CD4-positive, alpha-beta T cell (primary cell): Measurements from ENCODE around the gene KLF4. TPM values are rescaled to one million over a fixed set of nuclear protein-coding genes. Genes with fewer than 3 reads are reported as not detected.

Experiments used
- ATAC-seq: fragments of 200-7000 bp; cut with Tn5 transposase; one replicate; pipeline ENCODE4 v1.10.0; 2022; ENCODE audit warnings: mild to moderate bottlenecking; ENCODE audit not compliant: poor library complexity
- CTCF ChIA-PET: fragments of 350-600 bp; sonication (Branson Sonifier 250); formaldehyde crosslinking; loops from one replicate; lab custom pipeline; 2021; ENCODE audit warnings: antibody characterized with exemption, inconsistent platforms; lab: Charles Lee
- POLR2A ChIA-PET: fragments of 350-600 bp; sonication (Branson Sonifier 250); formaldehyde crosslinking; loops from one replicate; lab custom pipeline; 2021; ENCODE audit warnings: antibody characterized with exemption, inconsistent platforms; lab: Charles Lee
- DNase-seq, 14 experiments: peaks; one replicate each; pipeline ENCODE4 v3.0.0-alpha.2; 2013 to 2020; ENCODE audit warnings: mixed read lengths in 2 of 14
- H3K27ac ChIP-seq, 2 donors: one replicate each; pipeline versions ENCODE4 v1.5.1 to v1.7.0; 2013; ENCODE audit warnings: low read length in 2 of 2, low read depth in 1 of 2, mild to moderate bottlenecking in 1 of 2
- H3K27me3 ChIP-seq, 2 experiments: 1 replicate in 1 of 2; 2 replicates in 1 of 2; pipeline versions ENCODE4 v1.6.1 to v1.7.0; 2013; ENCODE audit warnings: low read length in 2 of 2, control low read depth in 1 of 2, mild to moderate bottlenecking in 1 of 2, moderate library complexity in 1 of 2; ENCODE audit not compliant: insufficient read depth in 2 of 2, control insufficient read depth in 1 of 2
- H3K36me3 ChIP-seq: one replicate; pipeline ENCODE4 v1.6.1; 2013; ENCODE audit warnings: low read length, control low read depth; ENCODE audit not compliant: insufficient read depth
- H3K4me1 ChIP-seq: one replicate; pipeline ENCODE4 v1.6.1; 2013; ENCODE audit warnings: low read length, control low read depth; ENCODE audit not compliant: insufficient read depth
- H3K4me3 ChIP-seq: one replicate; pipeline ENCODE4 v1.5.1; 2013; ENCODE audit warnings: mild to moderate bottlenecking, low read length, moderate library complexity
- H3K9me3 ChIP-seq, 2 experiments: 1 replicate in 1 of 2; 2 replicates in 1 of 2; pipeline versions ENCODE4 v1.6.1 to v1.7.0; 2013; ENCODE audit warnings: low read length in 2 of 2, mild to moderate bottlenecking in 2 of 2, control low read depth in 1 of 2, moderate library complexity in 1 of 2; ENCODE audit not compliant: control insufficient read depth in 1 of 2, insufficient read depth in 1 of 2
- H3K27ac Mint-ChIP-seq: one replicate; pipeline ENCODE4 v1.8.0; 2020; ENCODE audit warnings: mixed read lengths
- H3K27me3 Mint-ChIP-seq: one replicate; pipeline ENCODE4 v1.8.0; 2021; ENCODE audit warnings: mixed read lengths
- H3K36me3 Mint-ChIP-seq: one replicate; pipeline ENCODE4 v1.8.0; 2021; ENCODE audit warnings: low read depth, mixed read lengths
- H3K4me1 Mint-ChIP-seq: one replicate; pipeline ENCODE4 v1.8.0; 2021; ENCODE audit warnings: low read depth, mixed read lengths
- H3K4me3 Mint-ChIP-seq: one replicate; pipeline ENCODE4 v1.8.0; 2020; ENCODE audit warnings: mild to moderate bottlenecking, mixed read lengths
- H3K9me3 Mint-ChIP-seq: one replicate; pipeline ENCODE4 v1.8.0; 2020; ENCODE audit warnings: mixed read lengths
- CTCF ChIP-seq: fragments of 200-600 bp; IDR thresholded peaks from one replicate; pipeline ENCODE4 v1.8.0; 2022; ENCODE audit warnings: antibody characterized with exemption, mild to moderate bottlenecking
- intact Hi-C, 2 experiments: fragments of 100-400 bp; cut with DNase I in 1 of 2; cut with micrococcal nuclease in 1 of 2; formaldehyde crosslinking; loops; one replicate each; pipeline versions ENCODE4 v1.15.1 to v1.9.0; 2023 to 2025; cut with DNase I, micrococcal nuclease
- total RNA-seq, 174 experiments: library from RNA in 2 of 174; stranded (reverse) in 2 of 174; gene quantifications; one replicate each; pipeline ENCODE4 v1.2.3 and lab custom pipeline; 2021 to 2026

Gene KLF4
- total RNA-seq, 2 experiments from 2014 or later = 12.9 to 13.2 TPM

GRCh38 chr9:107447834-107448233 is 41.7 kb downstream of the KLF4 start:
- Histone ChIP-seq H3K4me3 (no peak overlapping the region), H3K36me3 (no peaks in the 10 kb centered on the region), H3K4me1 (no peaks in the 10 kb centered on the region), H3K9me3 (peaks cover 0 to 5% of the 10 kb centered on the region in 2 experiments), H3K27ac (no peak overlapping the region), H3K27me3 (no peaks in the 10 kb centered on the region)
- TF ChIP-seq CTCF = no peak
- no peak for DNase-seq
- H3K27ac Mint-ChIP-seq = no peak overlapping the region
- ChIA-PET CTCF (no interaction called here), POLR2A (no interaction called here)
- no peaks in the 10 kb centered on the region for H3K36me3 Mint-ChIP-seq
- H3K4me3 Mint-ChIP-seq = no peak overlapping the region
- intact Hi-C loops = no loop called here
- H3K9me3 Mint-ChIP-seq = no peaks in the 10 kb centered on the region
- peaks cover 12% of the 10 kb centered on the region for H3K27me3 Mint-ChIP-seq
- ATAC-seq = no peak
- H3K4me1 Mint-ChIP-seq = no peaks in the 10 kb centered on the region

- Histone ChIP-seq H3K9me3 (peaks cover 0 to 5% of the 10 kb centered on the region in 2 experiments), H3K27me3 (no peaks in the 10 kb centered on the region), H3K36me3 (no peaks in the 10 kb centered on the region), H3K27ac (no peak overlapping the region), H3K4me1 (no peaks in the 10 kb centered on the region), H3K4me3 (no peak overlapping the region)
- DNase-seq (no peak), ATAC-seq (no peak)
- no peaks in the 10 kb centered on the region for H3K4me1 Mint-ChIP-seq
- H3K36me3 Mint-ChIP-seq = no peaks in the 10 kb centered on the region
- ChIA-PET POLR2A (no interaction called here), CTCF (no interaction called here)
- TF ChIP-seq CTCF = no peak
- no peak overlapping the region for H3K27ac Mint-ChIP-seq
- H3K4me3 Mint-ChIP-seq = no peak overlapping the region
- H3K9me3 Mint-ChIP-seq = no peaks in the 10 kb centered on the region
- intact Hi-C loops = no loop called here
- H3K27me3 Mint-ChIP-seq = peaks cover 7% of the 10 kb centered on the region
These were observed 42.5 kb downstream of the KLF4 start for GRCh38 chr9:107447081-107447480.

GRCh38 chr9:107446491-107446890 is 43.1 kb downstream of the KLF4 start:
- no peak for DNase-seq
- Mint-ChIP-seq H3K4me3 (no peak overlapping the region), H3K9me3 (no peaks in the 10 kb centered on the region), H3K4me1 (no peaks in the 10 kb centered on the region), H3K27ac (no peak overlapping the region), H3K27me3 (peaks cover 3% of the 10 kb centered on the region), H3K36me3 (no peaks in the 10 kb centered on the region)
- ChIA-PET CTCF (no interaction called here), POLR2A (no interaction called here)
- Histone ChIP-seq H3K27me3 (no peaks in the 10 kb centered on the region), H3K36me3 (no peaks in the 10 kb centered on the region), H3K4me3 (no peak overlapping the region), H3K27ac (no peak overlapping the region), H3K4me1 (no peaks in the 10 kb centered on the region), H3K9me3 (peaks cover 0 to 5% of the 10 kb centered on the region in 2 experiments)
- intact Hi-C loops = no loop called here
- no peak for ATAC-seq
- no peak for TF ChIP-seq CTCF
